Endodermal cell (in vitro differentiated cells): ENCODE results near the gene SNORC. TPM values are rescaled to one million over a fixed set of nuclear protein-coding genes. Genes with fewer than 3 reads are reported as not detected.

Experiments used
- DNase-seq: peaks from one replicate; pipeline ENCODE4 v3.0.0-alpha.2; 2017
- H3K27ac ChIP-seq: 2 replicates; pipeline ENCODE4 v1.5.1; 2013; ENCODE audit warnings: mild to moderate bottlenecking, low read depth, low read length, moderate library complexity
- H3K27me3 ChIP-seq: 2 replicates; pipeline ENCODE4 v1.6.1; 2013; ENCODE audit warnings: mild to moderate bottlenecking, low read length, moderate library complexity; ENCODE audit not compliant: insufficient read depth, control insufficient read depth, poor library complexity, severe bottlenecking
- H3K36me3 ChIP-seq: 2 replicates; pipeline ENCODE4 v1.7.0; 2013; ENCODE audit warnings: mild to moderate bottlenecking, low read length, moderate library complexity; ENCODE audit not compliant: control insufficient read depth, insufficient read depth
- H3K4me1 ChIP-seq: one replicate; pipeline ENCODE4 v1.7.0; 2013; ENCODE audit warnings: low read length; ENCODE audit not compliant: control insufficient read depth, insufficient read depth
- H3K4me3 ChIP-seq: 2 replicates; pipeline ENCODE4 v1.5.1; 2013; ENCODE audit warnings: mild to moderate bottlenecking, low read length, moderate library complexity
- H3K9ac ChIP-seq: 2 replicates; pipeline ENCODE4 v1.6.1; 2013; ENCODE audit warnings: mild to moderate bottlenecking, low read length, moderate library complexity; ENCODE audit not compliant: poor library complexity, severe bottlenecking; ENCODE audit errors: extremely low read depth
- H3K9me3 ChIP-seq: 2 replicates; pipeline ENCODE4 v1.6.1; 2013; ENCODE audit warnings: mild to moderate bottlenecking, low read length, moderate library complexity; ENCODE audit not compliant: control insufficient read depth
- H3K27ac Mint-ChIP-seq: 2 replicates; pipeline ENCODE4 v1.8.0; 2020; ENCODE audit warnings: mixed read lengths
- H3K27me3 Mint-ChIP-seq: 2 replicates; pipeline ENCODE4 v1.8.0; 2021; ENCODE audit warnings: mild to moderate bottlenecking, mixed read lengths; ENCODE audit not compliant: insufficient read depth
- H3K36me3 Mint-ChIP-seq: 2 replicates; pipeline ENCODE4 v1.8.0; 2020; ENCODE audit warnings: low read depth, mixed read lengths
- H3K4me1 Mint-ChIP-seq: 2 replicates; pipeline ENCODE4 v1.8.0; 2020; ENCODE audit warnings: mixed read lengths
- H3K4me3 Mint-ChIP-seq: 2 replicates; pipeline ENCODE4 v1.8.0; 2020; ENCODE audit warnings: mild to moderate bottlenecking, moderate library complexity, mixed read lengths
- H3K9me3 Mint-ChIP-seq: 2 replicates; pipeline ENCODE4 v1.8.0; 2020; ENCODE audit warnings: mild to moderate bottlenecking, mixed read lengths
- WGBS, 2 experiments: methylation state at CpG; one replicate each; pipeline versions ENCODE4 v1.1.5 to v1.1.7; 2013; ENCODE audit warnings: missing lambda C conversion rate in 2 of 2, mixed read lengths in 1 of 2; ENCODE audit not compliant: insufficient coverage in 1 of 2, insufficient read length in 1 of 2; 5-methylcytosine and 5-hydroxymethylcytosine counted together
- total RNA-seq, 2 donors: library from RNA; stranded (reverse); fragmentation: NEBNext Ultra II Directional in 1 of 2; extraction: Animal tissue kit (Norgen Biotek cat#: 25700) in 1 of 2; gene quantifications; 2 replicates in 1 of 2; 3 replicates in 1 of 2; pipeline ENCODE4 v1.2.1, GENCODE V29; 2021
- TF ChIP-seq, protein P1 (sequence below): fragments of 200-600 bp; sonication (generic); conservative IDR thresholded peaks from 2 replicates; pipeline ENCODE4 v1.5.0; 2021; ENCODE audit warnings: antibody characterized with exemption, mild to moderate bottlenecking

The SNORC gene
- total RNA-seq, 2 donors from 2014 or later = 3.6 to 5.0 TPM

DNA sequence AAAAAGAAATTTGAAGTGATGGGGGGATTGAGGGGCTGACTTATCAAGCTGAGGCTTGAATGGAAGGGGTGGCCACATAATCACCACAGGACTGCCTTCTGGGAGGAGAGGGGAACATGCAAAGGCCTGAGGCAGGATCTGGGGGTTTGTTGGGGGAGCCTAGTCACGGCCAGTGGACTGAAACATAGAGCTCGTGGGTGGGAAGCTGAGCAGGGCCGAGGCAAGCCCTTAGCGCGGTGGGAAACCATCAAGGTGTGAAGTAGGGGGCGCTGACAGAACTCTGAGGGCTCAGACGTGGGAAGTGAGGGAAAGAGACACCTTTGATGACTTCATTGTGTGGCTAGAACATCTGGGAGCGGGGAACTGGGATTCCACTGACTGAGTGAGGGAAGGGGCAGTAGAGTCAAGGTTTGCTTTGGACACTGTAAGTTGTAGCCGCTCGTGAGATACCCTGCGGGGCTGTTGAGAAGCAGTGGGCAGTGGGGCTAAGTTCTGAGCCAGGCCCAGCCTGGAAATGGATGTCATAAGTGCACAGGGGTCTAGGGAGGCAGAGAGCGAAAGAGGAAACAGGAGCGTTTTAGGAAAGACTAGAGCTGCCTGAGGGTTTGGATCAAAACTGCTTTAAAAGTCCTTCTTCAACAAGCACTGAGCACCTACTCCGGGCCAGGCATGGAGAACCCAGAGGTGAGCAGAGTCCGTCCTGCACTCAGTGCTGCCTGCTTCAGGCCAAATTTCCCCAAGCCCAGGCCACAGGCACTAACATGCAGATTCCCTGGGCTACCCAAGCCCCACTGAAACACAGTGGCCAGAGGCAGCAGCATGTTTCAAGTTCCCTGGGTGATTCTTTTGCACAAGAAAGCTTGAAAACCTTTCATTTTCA lies 686 bp upstream of the SNORC start:
- no peak overlapping the region for H3K4me3 Mint-ChIP-seq
- H3K27ac ChIP-seq = no peak overlapping the region
- peak; percentile 78 for DNase-seq
- WGBS, 2 experiments = 81% methylated on average over 14 to 15 of the region's 15 CpGs
- no peak overlapping the region for H3K9ac ChIP-seq
- TF ChIP-seq, protein P1, sequence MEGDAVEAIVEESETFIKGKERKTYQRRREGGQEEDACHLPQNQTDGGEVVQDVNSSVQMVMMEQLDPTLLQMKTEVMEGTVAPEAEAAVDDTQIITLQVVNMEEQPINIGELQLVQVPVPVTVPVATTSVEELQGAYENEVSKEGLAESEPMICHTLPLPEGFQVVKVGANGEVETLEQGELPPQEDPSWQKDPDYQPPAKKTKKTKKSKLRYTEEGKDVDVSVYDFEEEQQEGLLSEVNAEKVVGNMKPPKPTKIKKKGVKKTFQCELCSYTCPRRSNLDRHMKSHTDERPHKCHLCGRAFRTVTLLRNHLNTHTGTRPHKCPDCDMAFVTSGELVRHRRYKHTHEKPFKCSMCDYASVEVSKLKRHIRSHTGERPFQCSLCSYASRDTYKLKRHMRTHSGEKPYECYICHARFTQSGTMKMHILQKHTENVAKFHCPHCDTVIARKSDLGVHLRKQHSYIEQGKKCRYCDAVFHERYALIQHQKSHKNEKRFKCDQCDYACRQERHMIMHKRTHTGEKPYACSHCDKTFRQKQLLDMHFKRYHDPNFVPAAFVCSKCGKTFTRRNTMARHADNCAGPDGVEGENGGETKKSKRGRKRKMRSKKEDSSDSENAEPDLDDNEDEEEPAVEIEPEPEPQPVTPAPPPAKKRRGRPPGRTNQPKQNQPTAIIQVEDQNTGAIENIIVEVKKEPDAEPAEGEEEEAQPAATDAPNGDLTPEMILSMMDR = peak; percentile 43
- no peaks in the 10 kb centered on the region for H3K36me3 Mint-ChIP-seq
- no peaks in the 10 kb centered on the region for H3K4me1 ChIP-seq
- peak overlapping the region; percentile 80 for H3K27ac Mint-ChIP-seq
- no peak overlapping the region for H3K4me3 ChIP-seq
- H3K36me3 ChIP-seq = no peaks in the 10 kb centered on the region
- peaks cover 1% of the 10 kb centered on the region for H3K27me3 Mint-ChIP-seq
- H3K9me3 Mint-ChIP-seq = no peaks in the 10 kb centered on the region
- H3K4me1 Mint-ChIP-seq = peaks cover 9% of the 10 kb centered on the region
- H3K9me3 ChIP-seq = no peaks in the 10 kb centered on the region
- H3K27me3 ChIP-seq = no peaks in the 10 kb centered on the region

- DNase-seq = no peak
- no peaks in the 10 kb centered on the region for H3K9me3 Mint-ChIP-seq
- Histone ChIP-seq H3K27ac (no peak overlapping the region), H3K4me3 (no peak overlapping the region), H3K27me3 (peaks cover 6% of the 10 kb centered on the region), H3K9ac (no peak overlapping the region), H3K36me3 (no peaks in the 10 kb centered on the region), H3K4me1 (no peaks in the 10 kb centered on the region), H3K9me3 (no peaks in the 10 kb centered on the region)
- peaks cover 14% of the 10 kb centered on the region for H3K27me3 Mint-ChIP-seq
- H3K36me3 Mint-ChIP-seq = no peaks in the 10 kb centered on the region
- H3K4me1 Mint-ChIP-seq = peaks cover 9% of the 10 kb centered on the region
- no peak overlapping the region for H3K4me3 Mint-ChIP-seq
- TF ChIP-seq, protein P1 = no peak
- 86 to 88% methylated on average over 12 to 17 of the region's 17 CpGs for WGBS, 2 experiments
- H3K27ac Mint-ChIP-seq = no peak overlapping the region
Measured at GRCh38 chr2:232870766-232871371, 805 bp downstream of the SNORC start.

DNA sequence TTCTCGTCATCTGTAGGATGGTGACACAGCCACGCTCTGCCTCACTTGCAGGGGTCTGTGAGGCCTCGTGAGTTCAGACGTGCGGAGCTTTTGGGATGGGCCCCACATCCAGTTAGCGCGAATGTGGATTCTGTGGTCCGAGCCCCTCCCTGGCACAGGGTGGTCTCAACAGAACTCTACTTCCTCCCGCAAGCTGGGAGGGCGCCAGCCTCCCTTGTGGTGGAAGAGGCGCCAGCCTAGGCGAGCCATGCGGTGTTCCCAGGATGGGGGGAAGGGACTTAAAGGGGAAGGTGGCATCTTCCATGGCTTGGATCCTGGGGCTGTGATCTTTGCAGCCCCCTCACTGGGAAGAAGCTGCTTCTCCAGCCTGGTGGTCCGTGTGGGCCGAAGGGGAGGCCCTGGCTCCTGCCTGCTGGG lies 1.4 kb downstream of the SNORC start:
- Mint-ChIP-seq H3K27ac (no peak overlapping the region), H3K4me3 (no peak overlapping the region), H3K27me3 (peaks cover 14% of the 10 kb centered on the region), H3K36me3 (no peaks in the 10 kb centered on the region), H3K9me3 (no peaks in the 10 kb centered on the region), H3K4me1 (peaks cover 9% of the 10 kb centered on the region)
- DNase-seq = peak; percentile 39
- Histone ChIP-seq H3K27ac (no peak overlapping the region), H3K27me3 (peaks cover 6% of the 10 kb centered on the region), H3K9ac (no peak overlapping the region), H3K4me1 (no peaks in the 10 kb centered on the region), H3K36me3 (no peaks in the 10 kb centered on the region), H3K4me3 (no peak overlapping the region), H3K9me3 (no peaks in the 10 kb centered on the region)
- TF ChIP-seq, protein P1 = no peak
- WGBS, 2 experiments = 76 to 93% methylated on average over 5 to 15 of the region's 15 CpGs
